Pancreas (tissue), 10 donors: ENCODE results near the gene FANCG. TPM values are rescaled to one million over a fixed set of nuclear protein-coding genes. Genes with fewer than 3 reads are reported as not detected.

Experiments used
- ATAC-seq, 4 donors: fragments of 200-7000 bp; cut with Tn5 transposase; one replicate each; pipeline versions ENCODE4 v1.8.0 to v1.9.1; 2020; ENCODE audit warnings: mild to moderate bottlenecking in 4 of 4, moderate library complexity in 4 of 4
- DNase-seq, 6 donors: peaks; one replicate each; pipeline ENCODE4 v3.0.0-alpha.2; 2020
- FAIRE-seq: peaks from 2 replicates; lab custom pipeline; 2012; peaks lifted over from hg19 to GRCh38; lab: Jason Lieb, UNC
- H3K27ac ChIP-seq, 4 donors: fragments of 200-600 bp; sonication (generic); 1 replicate in 3 of 4; 2 replicates in 1 of 4; pipeline versions ENCODE4 v1.5.0 to v1.8.0; 2020
- H3K27me3 ChIP-seq, 4 donors: fragments of 200-600 bp; one replicate each; pipeline ENCODE4 v1.8.0; 2021
- H3K36me3 ChIP-seq, 3 donors: fragments of 200-600 bp; sonication (generic) in 1 of 3; one replicate each; pipeline versions ENCODE4 v1.5.0 to v1.8.0; 2020 to 2021
- H3K4me1 ChIP-seq, 3 donors: fragments of 200-600 bp; one replicate each; pipeline ENCODE4 v1.8.0; 2021
- H3K4me3 ChIP-seq, 4 donors: fragments of 200-600 bp; sonication (generic) in 2 of 4; one replicate each; pipeline versions ENCODE4 v1.5.0 to v1.8.0; 2020 to 2021
- H3K9me3 ChIP-seq, 4 donors: fragments of 200-600 bp; one replicate each; pipeline ENCODE4 v1.8.0; 2021
- WGBS, 2 donors: extraction: QIAGEN DNeasy Blood & Tissue Kit; methylation state at CpG; one replicate each; pipeline ENCODE4 v1.1.7; 2013; 5-methylcytosine and 5-hydroxymethylcytosine counted together
- intact Hi-C, 3 donors: fragments of 100-400 bp; cut with DNase I; formaldehyde crosslinking; loops; one replicate each; pipeline versions ENCODE4 v1.11.1 to v1.14.2; 2022
- polyA plus RNA-seq, 2 donors: library from polyadenylated mRNA; stranded (reverse); fragments of 200-250 nt; gene quantifications; one replicate each; pipeline ENCODE4 v1.2.3, GENCODE V29; 2013
- total RNA-seq, 6 donors: library from RNA; stranded (reverse); fragmentation: NEBNext Ultra II Directional in 4 of 6; extraction: Animal tissue kit (Norgen Biotek cat#: 25700) in 4 of 6; gene quantifications; one replicate each; pipeline versions ENCODE4 v1.2.1 to v1.2.4, GENCODE V29; 2021 to 2023
- TF ChIP-seq, protein P1 (sequence below), 4 donors: fragments of 200-600 bp; sonication (generic) in 3 of 4; IDR thresholded peaks; one replicate each; pipeline versions ENCODE4 v1.5.0 to v1.8.0; 2021; ENCODE audit warnings: antibody characterized with exemption in 4 of 4
- donor health status: healthy with polysubstance abuse.
- donor health status: DM: no; HTN: no; CAD: no; lungs with moderate emphysema.
- donor health status: DM: no; HTN: no; CAD: no.
- donor health status: control.
- donor health status: control.
- donor health status: Bipolar disorder and iron deficiency.
- donor health status: DM: yes; HTN: yes; CAD: no.
- donor health status: DM: no; HTN: no; CAD: no.
- donor health status: DM: no; HTN: no; CAD: no.
- donor health status: DM: yes; HTN: yes; CAD: no.

FANCG gene
- total and polyA plus RNA-seq, 8 donors, result 7.5 to 31.1 (median 12.5) TPM

DNA sequence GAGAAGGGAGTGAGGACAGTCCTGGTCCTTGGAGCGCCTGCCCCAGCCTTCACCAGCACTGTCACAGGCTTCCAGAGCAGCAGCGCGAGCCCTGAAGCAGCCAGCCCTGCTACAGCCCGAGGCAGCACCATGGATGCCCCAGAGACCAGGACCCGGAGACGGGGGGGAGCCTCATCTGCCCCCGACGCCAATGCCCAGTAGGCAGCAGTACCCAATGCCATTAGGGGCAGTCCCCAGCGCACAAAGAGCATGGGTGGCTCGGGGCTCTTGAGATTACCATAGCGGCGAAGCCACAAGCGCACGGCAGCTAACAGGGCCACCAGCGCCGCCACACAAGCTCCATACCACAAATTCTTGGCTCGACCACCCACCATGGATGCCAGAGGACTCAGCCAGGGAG is 11.8 kb upstream of the FANCG start:
- Histone ChIP-seq H3K27me3 (no peaks in the 10 kb centered on the region), H3K36me3 (peaks cover 5 to 38% (median 26%) of the 10 kb centered on the region in 3 donors), H3K4me3 (no peak overlapping the region), H3K9me3 (no peaks in the 10 kb centered on the region), H3K27ac (no peak overlapping the region), H3K4me1 (peaks cover 0 to 5% (median 0%) of the 10 kb centered on the region in 3 donors)
- FAIRE-seq, result no peak
- intact Hi-C loops, result no loop called here
- WGBS, 2 donors, result 94 to 99% methylated on average over 17 of the region's 17 CpGs
- DNase-seq, result no peak
- no peak for ATAC-seq
- TF ChIP-seq, protein P1, sequence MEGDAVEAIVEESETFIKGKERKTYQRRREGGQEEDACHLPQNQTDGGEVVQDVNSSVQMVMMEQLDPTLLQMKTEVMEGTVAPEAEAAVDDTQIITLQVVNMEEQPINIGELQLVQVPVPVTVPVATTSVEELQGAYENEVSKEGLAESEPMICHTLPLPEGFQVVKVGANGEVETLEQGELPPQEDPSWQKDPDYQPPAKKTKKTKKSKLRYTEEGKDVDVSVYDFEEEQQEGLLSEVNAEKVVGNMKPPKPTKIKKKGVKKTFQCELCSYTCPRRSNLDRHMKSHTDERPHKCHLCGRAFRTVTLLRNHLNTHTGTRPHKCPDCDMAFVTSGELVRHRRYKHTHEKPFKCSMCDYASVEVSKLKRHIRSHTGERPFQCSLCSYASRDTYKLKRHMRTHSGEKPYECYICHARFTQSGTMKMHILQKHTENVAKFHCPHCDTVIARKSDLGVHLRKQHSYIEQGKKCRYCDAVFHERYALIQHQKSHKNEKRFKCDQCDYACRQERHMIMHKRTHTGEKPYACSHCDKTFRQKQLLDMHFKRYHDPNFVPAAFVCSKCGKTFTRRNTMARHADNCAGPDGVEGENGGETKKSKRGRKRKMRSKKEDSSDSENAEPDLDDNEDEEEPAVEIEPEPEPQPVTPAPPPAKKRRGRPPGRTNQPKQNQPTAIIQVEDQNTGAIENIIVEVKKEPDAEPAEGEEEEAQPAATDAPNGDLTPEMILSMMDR (IDR thresholded peaks at IDR 0.05), result no peak

- H3K27ac ChIP-seq, result no peak overlapping the region
- H3K9me3 ChIP-seq, result no peaks in the 10 kb centered on the region
- DNase-seq, result no peak
- TF ChIP-seq, protein P1 (IDR thresholded peaks at IDR 0.05), result no peak
- peaks cover 5 to 38% (median 26%) of the 10 kb centered on the region in 3 donors for H3K36me3 ChIP-seq
- H3K4me3 ChIP-seq, result no peak overlapping the region
- no peaks in the 10 kb centered on the region for H3K4me1 ChIP-seq
- intact Hi-C loops, result no loop called here
- no peak for ATAC-seq
- no peaks in the 10 kb centered on the region for H3K27me3 ChIP-seq
- no peak for FAIRE-seq
- 94 to 95% methylated on average over 2 of the region's 2 CpGs for WGBS, 2 donors
These were observed 9.7 kb upstream of the FANCG start for GRCh38 chr9:35089434-35089833.

- TF ChIP-seq, protein P1 (IDR thresholded peaks at IDR 0.05), result no peak
- no peaks in the 10 kb centered on the region for H3K9me3 ChIP-seq
- intact Hi-C loops, result no loop called here
- H3K36me3 ChIP-seq, result peaks cover 3 to 22% (median 19%) of the 10 kb centered on the region in 3 donors
- no peaks in the 10 kb centered on the region for H3K27me3 ChIP-seq
- no peak for ATAC-seq
- no peak overlapping the region for H3K27ac ChIP-seq
- 84% methylated on average over 2 of the region's 2 CpGs for WGBS, 2 donors
- no peak for DNase-seq
- no peak for FAIRE-seq
- no peak overlapping the region for H3K4me3 ChIP-seq
- H3K4me1 ChIP-seq, result no peaks in the 10 kb centered on the region
These were observed 5.3 kb upstream of the FANCG start for GRCh38 chr9:35085078-35085477.

DNA sequence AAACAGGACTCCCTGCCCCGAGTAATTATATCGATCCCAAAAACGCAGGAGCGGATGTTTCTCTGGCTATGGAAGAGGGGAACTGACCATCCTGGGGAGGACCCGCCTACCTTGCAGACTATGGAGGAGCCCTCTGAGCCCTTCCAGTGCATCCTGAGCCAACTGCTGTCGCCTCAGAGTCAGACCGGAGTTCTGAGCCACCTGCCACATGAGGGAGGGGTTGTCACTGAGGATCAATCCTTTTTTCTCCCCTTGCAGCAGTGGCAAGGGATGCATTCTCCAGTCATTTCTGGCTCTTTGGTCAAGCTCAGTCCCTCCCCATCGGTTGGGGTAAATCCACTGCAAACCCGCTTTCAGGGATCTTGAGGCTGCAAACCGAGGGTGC is 709 bp downstream of the FANCG start:
- no peaks in the 10 kb centered on the region for H3K27me3 ChIP-seq
- DNase-seq (no peak), FAIRE-seq (no peak), ATAC-seq (no peak)
- H3K36me3 ChIP-seq, result no peaks in the 10 kb centered on the region
- H3K4me3 ChIP-seq, result peak overlapping the region; percentile 79 to 85 (median 84)
- peak overlapping the region in 2 of 4 donors; percentile 50 to 63 for H3K27ac ChIP-seq
- TF ChIP-seq, protein P1 (IDR thresholded peaks at IDR 0.05), result no peak
- WGBS, 2 donors, result 1 to 3% methylated on average over 10 of the region's 10 CpGs
- intact Hi-C loops, result no loop called here
- peaks cover 0 to 11% (median 6%) of the 10 kb centered on the region in 3 donors for H3K4me1 ChIP-seq
- H3K9me3 ChIP-seq, result no peaks in the 10 kb centered on the region

DNA sequence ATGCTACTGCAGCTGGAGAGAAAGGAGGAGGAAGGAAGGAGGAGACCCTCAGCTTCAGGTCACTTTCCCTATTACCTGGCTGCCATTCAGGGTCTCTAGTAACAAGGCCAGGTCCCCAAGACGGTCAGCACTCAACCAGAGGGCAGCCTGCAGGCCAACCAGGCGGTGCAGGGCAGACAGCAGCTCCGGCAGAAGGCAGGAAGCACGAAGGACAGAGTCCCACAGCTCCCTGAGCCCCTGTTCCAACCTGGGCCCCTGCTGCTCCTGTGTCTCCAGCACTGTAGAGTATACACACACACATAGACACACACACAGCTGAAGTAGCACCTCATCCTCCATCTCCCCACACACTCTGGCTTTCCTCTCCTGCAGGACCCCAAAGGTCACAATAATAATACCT is 1.7 kb downstream of the FANCG start:
- intact Hi-C loops, result no loop called here

More for the DNA sequence above, 1.7 kb downstream of the FANCG start:
- Histone ChIP-seq H3K36me3 (no peaks in the 10 kb centered on the region), H3K4me3 (peak overlapping the region in 1 of 4 donors; percentile 2), H3K4me1 (peaks cover 0 to 11% (median 6%) of the 10 kb centered on the region in 3 donors), H3K9me3 (no peaks in the 10 kb centered on the region), H3K27me3 (no peaks in the 10 kb centered on the region), H3K27ac (no peak overlapping the region)
- DNase-seq, result no peak
- ATAC-seq, result no peak
- TF ChIP-seq, protein P1 (IDR thresholded peaks at IDR 0.05), result no peak
- FAIRE-seq, result no peak
- WGBS, 2 donors, result 29 to 55% methylated on average over 1 to 4 of the region's 4 CpGs
